Keratinocyte (primary cell): Measurements from ENCODE around the gene NOVA2. TPM values are rescaled to one million over a fixed set of nuclear protein-coding genes. Genes with fewer than 3 reads are reported as not detected.

Experiments used
- DNase-seq: peaks from one replicate; pipeline ENCODE4 v3.0.0-alpha.2; 2011; ENCODE audit warnings: low read depth, missing footprints, low spot score
- FAIRE-seq: peaks from 2 replicates; lab custom pipeline; 2011; peaks lifted over from hg19 to GRCh38; lab: Jason Lieb, UNC
- H2AFZ ChIP-seq: 2 replicates; pipeline ENCODE4 v1.6.0; 2012; ENCODE audit warnings: low read length, control low read depth, inconsistent platforms; ENCODE audit not compliant: control insufficient read depth
- H3K27ac ChIP-seq: 2 replicates; pipeline ENCODE4 v1.5.1; 2011; ENCODE audit warnings: low read length; ENCODE audit not compliant: control insufficient read depth, insufficient read depth
- H3K27me3 ChIP-seq: 3 replicates; pipeline ENCODE4 v1.6.0; 2011; ENCODE audit warnings: low read length; ENCODE audit not compliant: control insufficient read depth, insufficient read depth; ENCODE audit errors: extremely low read depth
- H3K36me3 ChIP-seq, 2 experiments: 2 replicates in 1 of 2; 3 replicates in 1 of 2; pipeline ENCODE4 v1.5.1; 2011; ENCODE audit warnings: low read length in 2 of 2, mild to moderate bottlenecking in 1 of 2; ENCODE audit not compliant: control insufficient read depth in 2 of 2, insufficient read depth in 2 of 2; ENCODE audit errors: extremely low read depth in 1 of 2
- H3K4me1 ChIP-seq: 3 replicates; pipeline ENCODE4 v1.5.1; 2011; ENCODE audit warnings: low read length; ENCODE audit not compliant: control insufficient read depth, insufficient read depth; ENCODE audit errors: extremely low read depth
- H3K4me2 ChIP-seq: 3 replicates; pipeline ENCODE4 v1.6.0; 2011; ENCODE audit warnings: low read depth, low read length; ENCODE audit not compliant: control insufficient read depth, insufficient read depth; ENCODE audit errors: extremely low read depth
- H3K4me3 ChIP-seq, 3 experiments: fragments of 200-600 bp in 1 of 3; sonication (generic) in 1 of 3; 2 replicates in 2 of 3; 3 replicates in 1 of 3; pipeline ENCODE4 v1.5.1; 2011 to 2016; ENCODE audit warnings: low read length in 3 of 3, mild to moderate bottlenecking in 3 of 3, control low read depth in 2 of 3, inconsistent platforms in 1 of 3, low read depth in 1 of 3, mixed read lengths in 1 of 3, mixed run types in 1 of 3, moderate library complexity in 1 of 3; ENCODE audit not compliant: control insufficient read depth in 2 of 3, insufficient read depth in 2 of 3; ENCODE audit errors: extremely low read depth in 1 of 3
- H3K79me2 ChIP-seq: 2 replicates; pipeline ENCODE4 v1.6.0; 2012; ENCODE audit warnings: low read length; ENCODE audit not compliant: control insufficient read depth, insufficient read depth
- H3K9ac ChIP-seq: 3 replicates; pipeline ENCODE4 v1.6.0; 2011; ENCODE audit warnings: low read length; ENCODE audit not compliant: control insufficient read depth, insufficient read depth; ENCODE audit errors: extremely low read depth
- H3K9me1 ChIP-seq: 3 replicates; pipeline ENCODE4 v1.6.0; 2011; ENCODE audit warnings: low read length; ENCODE audit not compliant: control insufficient read depth, insufficient read depth; ENCODE audit errors: extremely low read depth
- H3K9me3 ChIP-seq: 2 replicates; pipeline ENCODE4 v1.5.1; 2012; ENCODE audit warnings: low read depth, low read length; ENCODE audit not compliant: control insufficient read depth
- H4K20me1 ChIP-seq: 3 replicates; pipeline ENCODE4 v1.6.0; 2011; ENCODE audit warnings: low read length; ENCODE audit not compliant: control insufficient read depth, insufficient read depth; ENCODE audit errors: extremely low read depth
- EZH2 ChIP-seq: IDR thresholded peaks from one replicate; pipeline ENCODE4 v1.6.1; 2012; ENCODE audit warnings: inconsistent platforms, mild to moderate bottlenecking, low read length, moderate library complexity
- dilution Hi-C: fragments of 300-500 bp; cut with MboI; formaldehyde crosslinking; loops from one replicate; pipeline ENCODE4 v1.7.0; 2020; ENCODE audit warnings: low sequenced_read_pairs; ENCODE audit not compliant: extremely low pct_ligation_motif_present
- polyA plus RNA-seq, 5 experiments: library from polyadenylated mRNA; depleted of rRNA in 3 of 5; stranded (reverse) in 3 of 5; stranded (forward) in 1 of 5; unstranded in 1 of 5; fragments of >200 nt; gene quantifications; 1 replicate in 1 of 5; 2 replicates in 3 of 5; 3 replicates in 1 of 5; pipeline versions ENCODE4 v1.2.1 to v1.2.3, GENCODE V29; 2011 to 2012; ENCODE audit warnings: missing spikeins in 2 of 5, low read depth in 1 of 5, low replicate concordance in 1 of 5
- TF ChIP-seq, protein P1 (sequence below), 3 experiments: IDR thresholded peaks in 1 of 3; conservative IDR thresholded peaks in 1 of 3; optimal IDR thresholded peaks in 1 of 3; 2 replicates in 2 of 3; 3 replicates in 1 of 3; pipeline versions ENCODE3 to v1.5.1; 2011; ENCODE audit warnings: low read length in 3 of 3, mild to moderate bottlenecking in 3 of 3, moderate library complexity in 2 of 3, control low read depth in 1 of 3, inconsistent platforms in 1 of 3; ENCODE audit not compliant: insufficient read depth in 2 of 3; ENCODE audit errors: extremely low read depth in 1 of 3

Gene NOVA2
- polyA plus RNA-seq, 1 donor (not counting 4 experiments of a cell fraction or from before 2014, with no cell fraction given): not detected

DNA sequence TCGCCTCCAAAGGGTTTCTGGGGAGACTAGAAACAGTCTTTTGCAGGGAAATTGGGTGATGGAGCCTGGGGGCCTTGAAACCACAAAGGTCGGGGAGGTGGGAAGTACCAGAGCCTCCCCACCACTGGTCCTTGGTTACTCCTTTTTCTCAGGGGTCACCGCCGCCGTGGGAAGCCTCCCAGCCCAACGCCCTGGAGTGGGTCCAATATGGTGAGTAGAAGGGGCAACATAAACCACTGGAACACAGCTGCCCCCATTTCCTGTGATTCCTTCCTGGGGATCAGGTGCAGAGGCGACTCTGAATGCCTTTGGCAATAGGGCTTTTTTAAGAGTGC is 43.4 kb upstream of the NOVA2 start:
- no peak overlapping the region for H3K4me3 ChIP-seq
- H3K27ac ChIP-seq: no peak overlapping the region
- TF ChIP-seq EZH2: no peak
- TF ChIP-seq, protein P1, sequence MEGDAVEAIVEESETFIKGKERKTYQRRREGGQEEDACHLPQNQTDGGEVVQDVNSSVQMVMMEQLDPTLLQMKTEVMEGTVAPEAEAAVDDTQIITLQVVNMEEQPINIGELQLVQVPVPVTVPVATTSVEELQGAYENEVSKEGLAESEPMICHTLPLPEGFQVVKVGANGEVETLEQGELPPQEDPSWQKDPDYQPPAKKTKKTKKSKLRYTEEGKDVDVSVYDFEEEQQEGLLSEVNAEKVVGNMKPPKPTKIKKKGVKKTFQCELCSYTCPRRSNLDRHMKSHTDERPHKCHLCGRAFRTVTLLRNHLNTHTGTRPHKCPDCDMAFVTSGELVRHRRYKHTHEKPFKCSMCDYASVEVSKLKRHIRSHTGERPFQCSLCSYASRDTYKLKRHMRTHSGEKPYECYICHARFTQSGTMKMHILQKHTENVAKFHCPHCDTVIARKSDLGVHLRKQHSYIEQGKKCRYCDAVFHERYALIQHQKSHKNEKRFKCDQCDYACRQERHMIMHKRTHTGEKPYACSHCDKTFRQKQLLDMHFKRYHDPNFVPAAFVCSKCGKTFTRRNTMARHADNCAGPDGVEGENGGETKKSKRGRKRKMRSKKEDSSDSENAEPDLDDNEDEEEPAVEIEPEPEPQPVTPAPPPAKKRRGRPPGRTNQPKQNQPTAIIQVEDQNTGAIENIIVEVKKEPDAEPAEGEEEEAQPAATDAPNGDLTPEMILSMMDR (optimal IDR thresholded peaks at IDR 0.05 in 1 of 3, IDR thresholded peaks at IDR 0.05 in 1 of 3, conservative IDR thresholded peaks at IDR 0.05 in 1 of 3; ENCODE audit: extremely low read depth in 1 of 3, insufficient read depth in 2 of 3, low read length in 3 of 3): peak in 1 of 3 experiments; percentile 4
- H4K20me1 ChIP-seq: peaks cover 2% of the 10 kb centered on the region
- peaks cover 38% of the 10 kb centered on the region for H3K4me1 ChIP-seq
- H3K79me2 ChIP-seq: no peaks in the 10 kb centered on the region
- no peaks in the 10 kb centered on the region for H3K9me3 ChIP-seq
- peaks cover 0 to 4% of the 10 kb centered on the region in 2 experiments for H3K36me3 ChIP-seq
- no peak overlapping the region for H3K9ac ChIP-seq
- dilution Hi-C loops: no loop called here
- no peak for FAIRE-seq
- peaks cover 5% of the 10 kb centered on the region for H3K27me3 ChIP-seq
- H3K9me1 ChIP-seq: no peaks in the 10 kb centered on the region
- H3K4me2 ChIP-seq: no peak overlapping the region
- DNase-seq: no peak
- no peak overlapping the region for H2AFZ ChIP-seq

DNA sequence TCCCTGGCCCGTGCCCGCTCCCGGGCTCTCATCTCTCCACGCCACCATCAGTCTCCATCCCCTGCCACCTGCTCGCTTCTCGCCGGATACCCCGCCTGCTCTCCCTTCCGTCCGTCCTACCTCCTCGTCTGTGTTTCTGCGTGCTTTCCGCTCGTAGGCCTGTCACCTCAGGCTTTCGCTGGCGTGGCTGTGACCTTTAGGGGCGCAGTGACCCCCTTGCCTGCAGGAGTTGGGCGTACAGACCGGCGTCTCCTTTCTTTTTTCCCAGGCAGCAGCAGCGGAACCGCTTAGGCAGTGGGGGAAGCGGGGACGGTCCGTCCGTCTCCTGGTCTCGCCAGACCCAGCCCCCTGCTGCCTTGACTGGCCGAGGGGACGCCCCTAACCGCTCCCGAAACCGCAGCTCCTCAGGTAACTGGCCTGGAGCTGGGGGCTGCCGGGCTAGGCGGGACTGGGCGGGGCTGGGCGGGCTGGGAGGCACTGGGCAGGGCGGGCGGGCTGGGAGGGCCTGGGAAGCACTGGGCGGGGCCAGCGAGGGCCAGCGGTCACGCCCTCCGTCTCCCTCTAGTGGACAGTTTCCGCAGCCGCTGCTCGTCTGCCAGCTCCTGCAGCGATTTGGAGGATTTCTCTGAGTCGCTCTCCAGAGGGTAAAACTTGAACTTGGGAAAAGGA is 42.9 kb upstream of the NOVA2 start:
- H3K4me1 ChIP-seq: peaks cover 33% of the 10 kb centered on the region
- peak overlapping the region; percentile 7 to 79 (median 62) for H3K4me3 ChIP-seq
- DNase-seq (no peak), FAIRE-seq (peak; percentile 39)
- H3K27me3 ChIP-seq: peaks cover 5% of the 10 kb centered on the region
- H3K79me2 ChIP-seq: no peaks in the 10 kb centered on the region
- no peaks in the 10 kb centered on the region for H3K9me1 ChIP-seq
- H3K9ac ChIP-seq: peak overlapping the region; percentile 37
- H3K27ac ChIP-seq: no peak overlapping the region
- peak overlapping the region; percentile 91 for H3K4me2 ChIP-seq
- peak; percentile 10 for TF ChIP-seq EZH2
- TF ChIP-seq, protein P1 (optimal IDR thresholded peaks at IDR 0.05 in 1 of 3, IDR thresholded peaks at IDR 0.05 in 1 of 3, conservative IDR thresholded peaks at IDR 0.05 in 1 of 3; ENCODE audit: extremely low read depth in 1 of 3, insufficient read depth in 2 of 3, low read length in 3 of 3): peak; percentile 60 to 86 (median 80)
- peak overlapping the region; percentile 8 for H2AFZ ChIP-seq
- no peaks in the 10 kb centered on the region for H3K9me3 ChIP-seq
- H4K20me1 ChIP-seq: peaks cover 2% of the 10 kb centered on the region
- H3K36me3 ChIP-seq: peaks cover 0 to 4% of the 10 kb centered on the region in 2 experiments
- dilution Hi-C loops: no loop called here
